ENCODE results near the gene APOL3.

GRCh38 chr22:36134182-36134581 lies 26.4 kb downstream of the APOL3 start:
- TF ChIP-seq SUZ12 (IDR thresholded peaks at IDR 0.05; ENCODE audit: extremely low read depth, insufficient read depth, insufficient read length) = no peak
- TF ChIP-seq ZNF274 (IDR thresholded peaks at IDR 0.05; ENCODE audit: low read depth, low read length) = no peak
